ENCODE data around the gene DCD. TPM values are rescaled to one million over a fixed set of nuclear protein-coding genes. Genes with fewer than 3 reads are reported as not detected.

DCD gene
- total RNA-seq, 4 donors from 2014 or later: not detected

DNA sequence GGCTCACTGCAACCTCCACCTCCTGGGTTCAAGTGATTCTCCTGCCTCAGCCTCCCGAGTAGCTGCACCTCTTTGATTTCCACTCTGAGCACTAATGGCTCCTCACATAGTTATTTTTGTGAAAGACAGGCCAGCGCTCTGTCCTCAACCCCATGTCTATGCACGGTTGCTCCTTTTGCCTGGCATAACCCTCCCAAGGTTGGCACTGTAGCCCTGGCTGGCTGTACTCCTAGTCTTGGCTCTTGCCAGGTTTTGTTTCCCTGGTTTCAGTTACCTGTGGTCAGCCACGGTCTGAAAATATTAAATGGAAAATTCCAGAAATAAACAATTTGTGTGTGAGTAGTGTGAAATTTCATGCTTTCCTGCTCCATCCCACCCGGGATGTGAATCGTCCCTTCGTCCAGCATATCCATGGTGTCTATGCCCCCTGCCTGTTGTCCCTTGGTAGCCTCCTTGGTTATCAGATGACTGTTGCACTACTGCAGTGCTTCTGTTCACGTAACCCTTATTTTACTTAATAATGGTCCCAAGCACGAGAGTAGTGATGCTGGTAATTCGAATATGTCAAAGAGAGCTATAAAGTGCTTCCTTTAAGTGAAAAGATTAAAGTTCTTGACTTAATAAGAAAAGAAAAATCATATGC lies 12.3 kb upstream of the DCD start:
- no peaks in the 10 kb centered on the region for H3K4me1 ChIP-seq
- DNase-seq: no peak
- H3K27ac ChIP-seq: no peak overlapping the region

GRCh38 chr12:54658306-54659264 lies 10.4 kb upstream of the DCD start:
- Histone ChIP-seq H3K4me3 (no peak overlapping the region), H3K27me3 (no peaks in the 10 kb centered on the region), H3K9me3 (no peaks in the 10 kb centered on the region), H3K36me3 (no peaks in the 10 kb centered on the region), H3K4me1 (no peaks in the 10 kb centered on the region), H3K27ac (no peak overlapping the region)
- no peak for TF ChIP-seq POLR2A (IDR thresholded peaks at IDR 0.05)
- TF ChIP-seq, protein P1, sequence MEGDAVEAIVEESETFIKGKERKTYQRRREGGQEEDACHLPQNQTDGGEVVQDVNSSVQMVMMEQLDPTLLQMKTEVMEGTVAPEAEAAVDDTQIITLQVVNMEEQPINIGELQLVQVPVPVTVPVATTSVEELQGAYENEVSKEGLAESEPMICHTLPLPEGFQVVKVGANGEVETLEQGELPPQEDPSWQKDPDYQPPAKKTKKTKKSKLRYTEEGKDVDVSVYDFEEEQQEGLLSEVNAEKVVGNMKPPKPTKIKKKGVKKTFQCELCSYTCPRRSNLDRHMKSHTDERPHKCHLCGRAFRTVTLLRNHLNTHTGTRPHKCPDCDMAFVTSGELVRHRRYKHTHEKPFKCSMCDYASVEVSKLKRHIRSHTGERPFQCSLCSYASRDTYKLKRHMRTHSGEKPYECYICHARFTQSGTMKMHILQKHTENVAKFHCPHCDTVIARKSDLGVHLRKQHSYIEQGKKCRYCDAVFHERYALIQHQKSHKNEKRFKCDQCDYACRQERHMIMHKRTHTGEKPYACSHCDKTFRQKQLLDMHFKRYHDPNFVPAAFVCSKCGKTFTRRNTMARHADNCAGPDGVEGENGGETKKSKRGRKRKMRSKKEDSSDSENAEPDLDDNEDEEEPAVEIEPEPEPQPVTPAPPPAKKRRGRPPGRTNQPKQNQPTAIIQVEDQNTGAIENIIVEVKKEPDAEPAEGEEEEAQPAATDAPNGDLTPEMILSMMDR (IDR thresholded peaks at IDR 0.05): peak in 4 of 6 experiments; percentile 14 to 34 (median 30)
- DNase-seq: peak in 1 of 3 donors; percentile 49

More for the DNA sequence above, 12.3 kb upstream of the DCD start:
- Histone ChIP-seq H3K4me3 (no peak overlapping the region), H3K36me3 (no peaks in the 10 kb centered on the region), H3K27me3 (no peaks in the 10 kb centered on the region), H3K9me3 (no peaks in the 10 kb centered on the region)
- TF ChIP-seq POLR2A (IDR thresholded peaks at IDR 0.05): no peak
- TF ChIP-seq, protein P1 (IDR thresholded peaks at IDR 0.05): no peak

GRCh38 chr12:54657105-54657607 lies 9.0 kb upstream of the DCD start:
- DNase-seq: no peak
- TF ChIP-seq, protein P1 (IDR thresholded peaks at IDR 0.05): no peak
- no peak for TF ChIP-seq POLR2A (IDR thresholded peaks at IDR 0.05)
- Histone ChIP-seq H3K4me1 (no peaks in the 10 kb centered on the region), H3K9me3 (no peaks in the 10 kb centered on the region), H3K36me3 (no peaks in the 10 kb centered on the region), H3K4me3 (no peak overlapping the region), H3K27ac (no peak overlapping the region), H3K27me3 (no peaks in the 10 kb centered on the region)

DNA sequence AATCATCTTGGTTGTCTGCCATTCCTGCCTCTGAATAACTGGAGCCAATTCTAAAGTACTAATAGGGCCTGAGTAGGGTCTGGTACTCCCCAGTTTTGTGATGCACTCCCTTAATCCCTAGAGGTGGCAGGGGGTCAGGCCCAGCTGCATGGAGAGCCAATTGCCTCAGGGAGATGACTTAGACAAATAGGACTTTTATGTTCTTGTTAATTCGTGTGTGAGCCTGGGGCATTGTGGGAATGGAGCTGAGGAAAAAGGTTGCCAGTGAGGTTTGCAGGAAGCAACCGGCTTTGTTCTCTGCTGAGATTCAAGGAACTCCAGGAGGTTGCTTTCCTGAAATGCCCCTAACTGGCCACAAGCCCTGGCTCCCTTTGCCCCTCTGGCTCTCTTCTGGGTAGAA lies 6.8 kb upstream of the DCD start:
- DNase-seq: no peak
- Histone ChIP-seq H3K9me3 (no peaks in the 10 kb centered on the region), H3K27ac (no peak overlapping the region), H3K4me3 (no peak overlapping the region), H3K4me1 (no peaks in the 10 kb centered on the region), H3K36me3 (no peaks in the 10 kb centered on the region), H3K27me3 (no peaks in the 10 kb centered on the region)
- TF ChIP-seq POLR2A (IDR thresholded peaks at IDR 0.05): no peak
- TF ChIP-seq, protein P1 (IDR thresholded peaks at IDR 0.05): no peak

DNA sequence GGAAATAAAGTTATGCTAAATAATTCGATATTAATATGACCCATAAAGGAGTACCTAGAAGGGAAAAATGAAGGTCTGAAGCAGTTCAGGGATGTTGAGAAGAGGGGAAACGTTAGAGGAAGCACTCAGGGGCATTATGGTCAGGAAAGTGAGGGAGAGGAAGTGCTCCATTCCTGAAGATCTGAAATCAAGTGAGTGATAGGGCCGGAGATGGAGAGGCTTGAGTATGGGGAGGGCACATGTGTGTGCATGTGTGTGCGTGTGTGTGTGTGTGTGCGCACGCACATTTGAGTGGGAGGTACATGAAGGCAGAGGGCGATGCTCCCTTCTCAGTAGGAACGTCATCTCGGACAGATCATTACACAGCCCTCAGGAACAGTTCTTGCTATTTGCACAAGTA lies 4.9 kb upstream of the DCD start:
- Histone ChIP-seq H3K27ac (no peak overlapping the region), H3K9me3 (no peaks in the 10 kb centered on the region), H3K27me3 (no peaks in the 10 kb centered on the region), H3K36me3 (no peaks in the 10 kb centered on the region), H3K4me1 (no peaks in the 10 kb centered on the region), H3K4me3 (no peak overlapping the region)
- TF ChIP-seq, protein P1 (IDR thresholded peaks at IDR 0.05): no peak
- DNase-seq: no peak
